GM18870 (cell line): ENCODE measurements around the gene EEF1AKMT4.
"Not testable (repeated sequence)": the region's sequence is repeated elsewhere in the genome, so short reads cannot be mapped to it uniquely, and the experiment has no call there.

Source experiments
- ATAC-seq: cut with Tn5 transposase; IDR thresholded peaks from one replicate; pipeline ENCODE4 v1.9.1; 2021; ENCODE audit warnings: moderate library complexity; ENCODE audit not compliant: unreplicated experiment

EEF1AKMT4 gene

DNA sequence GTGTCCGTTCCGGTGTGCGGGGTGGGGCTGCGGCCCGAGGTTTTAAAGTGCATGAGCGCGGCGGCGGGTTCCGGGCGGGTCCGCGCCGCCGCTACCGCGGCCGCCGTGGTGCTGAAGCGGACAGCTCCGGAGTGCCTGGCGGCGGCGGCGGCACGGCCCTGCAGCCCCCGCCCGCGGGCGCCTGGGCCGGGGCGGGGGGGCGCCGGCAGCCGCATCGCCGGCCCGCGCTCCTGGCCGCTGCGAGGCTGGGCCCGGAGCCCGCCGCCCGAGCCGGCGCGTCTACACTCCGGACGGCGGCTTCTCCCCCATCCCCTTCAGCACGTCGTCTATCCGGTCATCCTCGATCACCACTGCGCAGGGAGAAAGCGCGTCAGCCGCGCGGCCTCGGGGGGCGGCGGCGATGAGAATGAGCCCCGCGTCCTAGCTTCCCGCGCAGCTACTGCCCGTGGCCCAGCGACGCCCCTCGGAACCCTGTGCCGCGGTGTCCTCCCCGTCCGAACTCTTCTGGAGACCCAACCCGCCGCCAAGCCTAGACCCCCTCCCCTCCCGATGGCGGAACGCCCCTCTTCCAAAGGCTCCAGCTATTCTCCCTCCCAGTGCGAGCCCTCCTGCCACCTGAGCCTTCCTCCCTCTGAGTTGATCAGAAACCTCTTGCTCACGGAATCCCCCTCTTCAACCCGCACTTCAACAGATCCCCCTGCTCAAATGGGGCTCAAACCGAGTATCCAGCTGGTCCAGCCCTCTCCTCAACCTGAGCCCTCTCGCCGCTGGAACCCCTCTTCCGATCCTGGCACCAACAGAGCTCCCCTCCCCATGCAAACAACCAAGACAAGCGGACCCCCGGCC is 10.6 kb downstream of the EEF1AKMT4 start:
- ATAC-seq: no peak

DNA sequence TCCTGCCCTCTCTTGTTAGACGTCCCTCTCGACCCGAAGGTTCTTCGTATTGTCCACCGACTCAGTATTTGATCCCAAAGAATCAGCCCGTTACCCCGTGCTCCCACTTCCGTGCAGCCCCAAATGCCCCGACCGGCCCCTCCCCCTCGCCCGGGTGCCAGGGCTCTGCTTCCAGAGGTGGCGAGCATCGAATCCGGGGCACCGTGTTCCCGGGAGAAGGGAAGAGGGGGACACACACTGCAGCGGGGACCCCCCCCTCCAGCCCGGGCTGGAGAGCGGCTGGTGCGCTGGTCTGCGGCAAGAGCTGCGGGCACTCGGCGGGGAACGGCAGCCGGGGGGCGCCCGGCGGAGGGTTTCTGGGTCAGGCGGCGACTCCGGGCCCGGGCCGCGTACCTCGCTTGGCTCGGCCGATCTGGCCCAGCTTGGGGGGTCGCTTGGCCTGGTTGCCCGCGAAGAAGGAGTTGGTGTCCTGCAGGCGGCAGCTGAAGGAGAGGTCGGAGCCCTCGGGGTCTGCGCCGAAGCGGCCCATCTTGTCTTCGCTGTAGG is 11.3 kb downstream of the EEF1AKMT4 start:
- ATAC-seq: no peak

DNA sequence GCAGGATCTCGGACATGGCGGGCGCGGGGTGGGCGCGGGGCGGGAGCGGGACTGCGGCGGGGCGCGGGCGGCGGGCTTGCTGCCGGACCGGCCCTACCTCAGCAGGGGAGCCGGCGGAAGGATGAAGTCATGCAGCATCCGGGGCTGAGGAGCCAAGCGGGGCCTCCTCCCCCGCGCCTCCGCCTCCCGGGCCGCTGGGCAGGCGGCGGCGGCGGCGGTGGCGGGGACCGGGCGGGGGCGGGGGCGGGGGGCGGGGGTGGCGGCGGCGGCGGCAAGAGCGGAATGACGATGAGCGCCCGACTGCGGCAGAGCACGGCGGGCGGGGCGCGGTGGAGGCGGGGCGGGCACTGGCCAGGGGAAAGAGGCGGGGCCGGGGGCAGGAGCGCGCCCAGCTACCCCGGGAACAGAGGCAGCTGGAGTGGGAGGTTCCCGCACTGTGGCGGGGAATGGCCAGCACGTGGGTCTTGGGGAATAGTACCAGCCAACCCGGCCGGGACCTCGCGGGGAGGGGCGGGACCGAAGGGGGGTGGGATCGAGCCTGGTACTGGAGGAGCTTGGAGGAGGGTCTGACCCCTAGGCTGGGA is 11.9 kb downstream of the EEF1AKMT4 start, which contains the start of gene CAMK2N2:
Gene CAMK2N2 (minus strand): TSS at position 284 of the 584 bp plus-strand sequence. CDS start 268 bp downstream, at position 16.
- ATAC-seq: no peak

DNA sequence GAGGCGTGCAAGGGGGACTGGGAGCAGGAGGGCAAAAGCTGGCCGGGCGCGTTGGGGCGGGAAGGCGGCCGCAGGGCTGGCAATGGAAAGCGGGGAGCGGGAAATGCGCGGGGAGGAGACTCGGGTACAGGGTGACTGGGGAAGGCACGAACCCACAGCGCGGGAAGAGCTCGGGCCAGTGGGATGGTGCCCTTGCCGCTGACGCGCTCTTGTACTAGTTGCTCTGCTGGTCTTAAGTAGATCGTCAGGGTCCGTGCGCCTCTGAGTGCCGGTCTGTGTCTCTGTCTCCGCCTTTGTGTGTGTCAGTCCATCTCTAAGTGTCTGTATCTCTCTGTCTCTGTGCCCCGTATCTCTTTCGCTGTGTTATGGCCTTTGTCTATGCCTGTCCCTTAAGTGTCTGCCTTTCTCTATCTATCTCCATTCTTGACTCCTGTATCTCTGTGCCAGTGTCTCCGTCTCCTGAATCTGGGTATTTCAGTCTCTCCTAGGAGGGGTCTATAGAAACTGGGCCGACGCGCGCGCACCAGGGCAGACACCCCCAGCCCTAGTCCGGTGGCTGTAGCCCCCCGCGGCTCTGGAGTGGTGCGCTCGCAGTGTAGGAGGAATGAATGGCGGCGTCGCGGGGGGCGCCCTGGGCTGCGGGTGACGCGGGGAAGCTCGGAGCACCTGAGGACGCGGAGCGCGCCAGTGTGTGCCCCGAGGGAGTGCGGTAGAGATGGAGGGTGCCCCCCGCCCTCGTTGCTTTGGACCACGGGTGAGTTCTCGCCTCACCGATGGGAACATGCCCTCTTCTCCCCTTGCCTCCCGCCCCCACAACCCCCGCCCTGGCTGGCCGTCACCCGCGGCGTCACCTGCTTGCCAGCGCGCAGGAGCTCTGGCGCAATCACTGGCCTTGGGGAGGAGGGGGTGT is 12.6 kb downstream of the EEF1AKMT4 start:
- ATAC-seq: no peak

DNA sequence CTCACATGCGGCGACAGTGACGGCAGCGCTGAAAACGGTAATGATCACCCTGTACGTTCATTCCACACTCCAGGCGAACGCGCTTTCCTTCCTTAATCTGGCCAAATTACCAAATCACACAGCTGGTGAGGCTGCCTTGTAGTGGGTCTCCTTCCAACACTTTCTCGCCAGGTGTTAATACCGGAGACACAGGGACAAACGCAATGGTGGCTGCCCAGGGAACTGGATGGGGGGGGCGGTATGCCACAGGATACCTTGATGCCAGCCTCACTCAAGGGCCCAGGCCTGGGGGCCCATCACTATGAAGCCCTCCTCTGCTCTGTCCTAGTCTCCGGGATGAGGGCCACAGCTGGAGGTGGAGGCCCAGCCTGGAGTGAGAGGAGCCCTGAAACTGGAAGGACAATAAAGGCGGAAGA is 13.3 kb downstream of the EEF1AKMT4 start:
- ATAC-seq: no peak

DNA sequence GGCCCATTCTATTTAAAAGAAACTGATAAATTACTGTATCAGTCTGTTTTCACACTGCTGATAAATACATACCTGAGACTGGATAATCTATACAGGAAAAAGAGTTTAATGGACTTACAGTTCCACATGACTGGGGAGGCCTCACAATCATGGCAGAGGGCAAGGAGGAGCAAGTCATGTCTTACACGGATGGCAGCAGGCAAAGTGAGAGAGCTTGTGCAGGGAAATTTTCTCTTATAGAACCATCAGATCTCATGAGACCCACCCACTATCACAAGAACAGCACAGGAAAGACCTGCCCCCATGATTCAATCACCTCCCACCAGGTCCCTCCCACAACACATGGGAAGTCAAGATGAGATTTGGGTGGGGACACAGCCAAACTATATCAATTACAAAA is 17.8 kb downstream of the EEF1AKMT4 start:
- not testable (repeated sequence) for ATAC-seq

DNA sequence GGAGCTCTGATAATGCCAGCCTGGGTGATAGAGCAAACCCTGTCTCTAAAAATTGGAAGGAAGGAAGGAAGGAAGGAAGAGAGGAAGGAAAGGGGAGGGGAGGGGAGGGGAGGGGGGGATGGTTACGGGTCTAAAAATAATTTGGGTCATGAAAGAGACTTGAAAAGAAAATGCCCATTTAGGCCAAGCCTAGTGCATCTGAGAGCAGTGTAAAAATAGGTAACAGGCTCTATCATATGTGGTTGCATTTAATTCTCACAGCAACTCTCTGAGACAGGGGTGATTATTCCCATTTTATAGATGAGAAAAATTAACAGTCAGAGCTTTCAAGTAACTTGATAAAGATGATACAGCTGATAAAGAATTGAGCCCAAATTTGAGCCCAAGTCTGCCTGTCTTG is 22.8 kb downstream of the EEF1AKMT4 start:
- ATAC-seq: no peak

DNA sequence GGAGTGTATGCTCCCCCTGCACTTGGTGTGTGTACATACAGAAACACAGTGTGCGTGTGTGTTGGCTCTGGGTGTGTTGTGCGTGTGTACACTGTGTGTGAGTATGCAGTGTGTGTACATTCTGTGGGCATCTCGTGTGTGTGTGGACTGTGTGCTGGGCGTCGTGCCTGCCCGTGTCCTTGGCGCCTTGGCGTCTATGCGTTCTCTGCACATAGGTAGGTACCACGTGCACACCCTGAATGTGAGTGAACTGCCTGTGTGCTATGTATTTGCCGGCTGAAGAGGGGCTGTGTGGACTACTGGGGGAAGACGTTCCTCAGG is 25.9 kb downstream of the EEF1AKMT4 start:
- no peak for ATAC-seq

DNA sequence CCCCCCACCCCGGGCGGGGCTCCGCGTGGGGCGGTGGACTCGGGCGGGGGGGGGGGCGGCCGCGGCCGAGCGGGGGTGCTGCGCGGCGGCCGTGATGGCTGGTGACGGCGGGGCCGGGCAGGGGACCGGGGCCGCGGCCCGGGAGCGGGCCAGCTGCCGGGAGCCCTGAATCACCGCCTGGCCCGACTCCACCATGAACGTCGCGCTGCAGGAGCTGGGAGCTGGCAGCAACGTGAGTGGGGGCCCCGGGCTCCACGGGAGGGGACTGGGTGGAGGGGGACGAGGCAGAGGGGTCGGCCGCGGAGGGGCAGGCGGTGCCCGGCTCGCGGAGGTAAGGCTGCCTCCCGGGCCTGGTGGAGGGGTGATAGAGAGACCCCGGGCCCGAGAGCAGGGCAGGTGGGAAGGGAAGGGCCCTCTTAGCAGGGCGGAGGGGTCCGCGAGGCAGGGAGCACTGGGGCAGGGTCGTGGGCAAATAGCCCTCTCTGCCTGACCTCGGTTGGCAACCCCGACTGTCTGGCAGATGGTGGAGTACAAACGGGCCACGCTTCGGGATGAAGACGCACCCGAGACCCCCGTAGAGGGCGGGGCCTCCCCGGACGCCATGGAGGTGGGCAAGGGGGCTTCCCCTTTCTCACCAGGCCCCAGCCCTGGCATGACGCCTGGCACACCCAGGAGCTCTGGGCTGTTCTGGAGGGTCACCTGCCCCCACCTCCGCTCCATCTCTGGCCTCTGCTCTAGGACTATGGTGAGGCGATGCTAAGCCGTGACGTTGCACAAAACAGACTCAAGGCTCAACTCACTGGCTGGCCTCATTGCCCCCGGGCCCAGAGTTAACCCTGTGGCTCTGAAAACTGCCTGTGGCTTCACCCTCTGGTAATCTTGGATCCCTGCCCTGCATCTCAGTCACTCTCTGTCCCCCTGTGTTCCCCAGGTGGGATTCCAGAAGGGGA is 26.8 kb downstream of the EEF1AKMT4 start, which contains the start of gene ECE2:
Gene ECE2 (plus strand): TSS at position 62 of the 950 bp plus-strand sequence. CDS start 132 bp downstream, at position 194.
- no peak for ATAC-seq

DNA sequence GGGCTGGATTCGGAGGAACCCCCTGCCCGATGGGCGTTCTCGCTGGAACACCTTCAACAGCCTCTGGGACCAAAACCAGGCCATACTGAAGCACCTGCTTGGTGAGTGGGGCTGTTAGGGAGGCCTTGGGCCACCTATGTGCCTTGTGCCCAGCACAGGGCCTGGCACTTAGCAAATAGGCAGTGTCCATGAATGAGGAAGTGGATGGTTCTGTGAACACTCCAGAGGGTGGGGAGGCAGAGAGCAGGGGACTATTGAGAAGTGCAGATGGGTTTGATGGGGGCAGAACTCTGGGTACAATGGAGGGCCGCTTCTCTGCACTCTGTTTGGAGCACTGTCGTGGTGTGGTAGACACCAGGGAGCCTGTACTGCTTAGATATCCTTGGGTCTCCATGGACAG is 27.9 kb downstream of the EEF1AKMT4 start:
- ATAC-seq: no peak

DNA sequence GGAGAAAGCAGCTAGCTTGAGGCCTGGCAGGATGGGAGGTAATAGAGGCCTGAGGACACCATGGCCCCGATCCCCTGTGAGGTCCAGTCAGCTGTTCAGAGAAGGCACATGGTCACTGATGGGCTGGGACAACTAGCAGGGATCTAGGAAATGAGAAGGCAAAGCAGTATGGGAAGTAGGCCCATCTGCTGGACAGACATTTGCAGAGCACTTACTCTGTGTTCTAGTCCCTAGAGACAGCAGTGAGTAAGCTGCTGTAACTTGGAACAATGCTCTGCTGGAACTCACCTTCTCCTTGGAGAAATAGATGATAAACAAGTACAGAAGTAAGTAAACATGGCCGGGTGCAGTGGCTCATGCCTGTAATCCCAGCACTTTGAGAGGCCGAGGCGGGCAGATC is 33.5 kb downstream of the EEF1AKMT4 start:
- ATAC-seq: no peak

DNA sequence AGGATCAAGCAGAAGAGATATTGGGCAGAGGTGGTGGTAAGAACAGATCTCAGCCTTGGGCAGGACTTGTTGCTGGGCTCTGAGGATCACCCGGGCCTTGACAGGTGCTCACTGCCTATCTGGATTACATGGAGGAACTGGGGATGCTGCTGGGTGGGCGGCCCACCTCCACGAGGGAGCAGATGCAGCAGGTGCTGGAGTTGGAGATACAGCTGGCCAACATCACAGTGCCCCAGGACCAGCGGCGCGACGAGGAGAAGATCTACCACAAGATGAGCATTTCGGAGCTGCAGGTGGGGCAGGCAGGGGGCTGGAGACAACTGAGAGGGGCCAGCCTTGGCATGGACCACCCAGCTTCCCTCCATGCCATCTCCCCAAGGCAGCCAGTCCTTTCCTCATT is 34.2 kb downstream of the EEF1AKMT4 start:
- no peak for ATAC-seq

DNA sequence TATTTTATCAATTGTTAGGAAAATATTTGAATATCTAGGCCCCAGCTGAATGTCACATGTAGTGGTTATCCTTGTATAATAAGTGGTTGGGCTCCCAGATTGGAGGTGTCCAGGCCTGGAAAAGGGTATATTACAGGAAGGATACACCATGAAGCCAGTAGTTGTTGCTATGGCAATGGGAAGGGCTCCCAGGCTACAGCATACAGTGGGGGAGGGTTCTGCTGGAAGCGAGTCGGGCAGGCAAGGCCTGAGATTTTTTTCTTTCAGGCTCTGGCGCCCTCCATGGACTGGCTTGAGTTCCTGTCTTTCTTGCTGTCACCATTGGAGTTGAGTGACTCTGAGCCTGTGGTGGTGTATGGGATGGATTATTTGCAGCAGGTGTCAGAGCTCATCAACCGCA is 35.2 kb downstream of the EEF1AKMT4 start:
- no peak for ATAC-seq

DNA sequence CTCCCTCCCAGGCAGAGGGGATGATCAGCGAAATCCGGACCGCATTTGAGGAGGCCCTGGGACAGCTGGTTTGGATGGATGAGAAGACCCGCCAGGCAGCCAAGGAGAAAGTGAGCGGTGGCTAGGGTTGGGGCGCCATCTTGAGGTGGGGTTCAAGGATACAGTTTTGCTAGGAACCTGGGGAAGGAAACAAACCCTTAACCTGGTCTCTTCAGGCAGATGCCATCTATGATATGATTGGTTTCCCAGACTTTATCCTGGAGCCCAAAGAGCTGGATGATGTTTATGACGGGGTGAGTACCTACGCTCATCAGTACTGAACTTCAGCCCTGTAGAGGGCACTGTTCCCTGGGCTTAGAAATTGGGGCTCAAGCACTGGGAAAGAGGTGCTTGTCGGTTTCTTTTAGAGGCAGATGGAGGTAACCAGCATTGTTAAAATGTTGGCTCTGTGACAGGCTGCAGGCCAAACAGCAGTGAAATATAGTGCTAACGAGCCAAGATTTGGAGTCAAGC is 40.0 kb downstream of the EEF1AKMT4 start:
- no peak for ATAC-seq

DNA sequence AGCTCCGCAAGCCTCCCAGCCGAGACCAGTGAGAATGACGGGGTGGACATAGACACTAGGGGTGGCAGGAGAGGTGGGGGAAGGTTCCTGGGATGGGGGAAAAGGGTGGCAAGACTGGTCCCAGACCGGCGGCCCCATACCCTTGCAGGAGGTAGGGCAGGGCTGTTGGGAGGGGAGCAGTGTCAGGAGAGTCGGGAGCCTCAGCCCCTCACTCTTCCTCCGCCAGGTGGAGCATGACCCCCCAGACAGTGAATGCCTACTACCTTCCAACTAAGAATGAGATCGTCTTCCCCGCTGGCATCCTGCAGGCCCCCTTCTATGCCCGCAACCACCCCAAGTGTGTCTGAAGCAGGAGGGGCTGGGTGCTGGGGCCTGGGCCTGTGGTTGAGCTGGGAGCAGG is 40.9 kb downstream of the EEF1AKMT4 start:
- no peak for ATAC-seq

DNA sequence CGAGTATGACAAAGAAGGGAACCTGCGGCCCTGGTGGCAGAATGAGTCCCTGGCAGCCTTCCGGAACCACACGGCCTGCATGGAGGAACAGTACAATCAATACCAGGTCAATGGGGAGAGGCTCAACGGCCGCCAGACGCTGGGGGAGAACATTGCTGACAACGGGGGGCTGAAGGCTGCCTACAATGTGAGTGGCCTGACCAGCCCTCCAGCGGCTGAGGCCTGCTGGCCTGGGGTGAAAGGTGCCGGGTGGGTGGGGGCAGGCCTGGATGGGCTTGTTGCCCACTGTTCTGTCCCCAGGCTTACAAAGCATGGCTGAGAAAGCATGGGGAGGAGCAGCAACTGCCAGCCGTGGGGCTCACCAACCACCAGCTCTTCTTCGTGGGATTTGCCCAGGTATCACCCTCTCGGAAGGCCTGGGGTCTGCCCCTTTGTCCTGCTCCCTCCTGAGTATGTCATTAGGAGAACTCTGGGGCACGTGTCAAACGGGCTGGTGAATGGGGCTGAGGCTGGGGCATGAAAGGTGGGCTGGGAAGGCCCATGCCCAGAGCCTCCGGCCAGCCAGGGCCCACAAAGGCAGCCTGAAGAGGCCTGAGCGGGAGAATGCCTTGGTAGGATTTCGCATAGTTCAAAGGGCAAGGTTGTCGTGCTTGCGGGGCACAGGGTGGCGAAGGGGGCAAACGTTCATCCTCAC is 41.7 kb downstream of the EEF1AKMT4 start:
- ATAC-seq: no peak

DNA sequence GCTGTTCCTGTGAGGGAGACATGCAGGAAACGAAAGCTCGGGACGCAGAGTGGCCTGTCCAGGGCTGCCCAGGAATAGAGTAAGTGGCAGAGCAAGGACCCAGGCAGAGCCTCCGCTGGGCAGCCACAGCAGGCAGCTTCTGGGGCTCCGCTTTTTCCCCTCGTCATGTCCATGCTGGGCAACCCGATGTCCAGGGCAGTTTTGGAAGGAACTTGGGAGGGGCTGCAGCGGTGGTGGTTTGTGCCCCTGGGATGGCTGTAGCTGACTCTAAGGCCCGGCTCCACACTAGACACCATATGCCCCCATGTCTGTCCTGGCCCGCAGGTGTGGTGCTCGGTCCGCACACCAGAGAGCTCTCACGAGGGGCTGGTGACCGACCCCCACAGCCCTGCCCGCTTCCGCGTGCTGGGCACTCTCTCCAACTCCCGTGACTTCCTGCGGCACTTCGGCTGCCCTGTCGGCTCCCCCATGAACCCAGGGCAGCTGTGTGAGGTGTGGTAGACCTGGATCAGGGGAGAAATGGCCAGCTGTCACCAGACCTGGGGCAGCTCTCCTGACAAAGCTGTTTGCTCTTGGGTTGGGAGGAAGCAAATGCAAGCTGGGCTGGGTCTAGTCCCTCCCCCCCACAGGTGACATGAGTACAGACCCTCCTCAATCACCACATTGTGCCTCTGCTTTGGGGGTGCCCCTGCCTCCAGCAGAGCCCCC is 42.4 kb downstream of the EEF1AKMT4 start:
- no peak for ATAC-seq

DNA sequence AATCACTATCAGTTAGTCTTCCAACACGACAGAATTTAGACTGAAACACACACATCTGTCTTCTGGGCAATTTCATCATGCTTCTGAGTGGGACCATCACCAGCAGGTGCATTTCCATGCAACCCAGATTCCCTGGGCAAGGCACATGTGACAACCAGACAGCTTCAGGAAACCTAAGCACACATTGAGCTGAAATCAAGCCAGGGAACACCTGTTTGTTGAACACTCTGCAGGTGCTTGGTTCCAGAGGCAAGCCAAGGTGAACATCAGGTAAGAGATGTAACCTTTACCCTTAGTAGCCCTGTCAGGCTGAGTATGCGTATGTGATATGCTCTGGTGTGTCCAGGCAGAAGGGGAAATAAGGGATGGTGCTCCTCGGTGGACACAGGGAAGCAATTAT is 46.3 kb downstream of the EEF1AKMT4 start:
- no peak for ATAC-seq

DNA sequence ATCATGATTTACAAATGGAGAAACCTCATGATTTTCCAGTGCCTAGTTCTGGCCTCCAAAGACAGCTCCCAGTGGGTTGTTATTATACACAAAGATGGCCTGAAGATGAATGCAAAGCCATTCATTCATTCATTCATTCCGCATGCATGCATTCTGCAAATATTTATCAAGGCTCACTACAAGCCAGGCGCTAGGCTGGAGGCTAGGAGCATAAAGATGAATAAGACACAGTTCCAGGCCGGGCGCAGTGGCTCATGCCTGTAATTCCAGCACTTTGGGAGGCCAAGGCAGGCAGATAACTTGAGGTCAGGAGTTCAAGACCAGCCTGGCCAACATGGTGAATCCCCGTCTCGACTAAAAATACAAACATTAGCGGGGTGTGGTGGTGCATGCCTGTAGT is 47.1 kb downstream of the EEF1AKMT4 start:
- ATAC-seq: no peak
